ENCODE results near the gene APPBP2.

APPBP2 gene, protein sequence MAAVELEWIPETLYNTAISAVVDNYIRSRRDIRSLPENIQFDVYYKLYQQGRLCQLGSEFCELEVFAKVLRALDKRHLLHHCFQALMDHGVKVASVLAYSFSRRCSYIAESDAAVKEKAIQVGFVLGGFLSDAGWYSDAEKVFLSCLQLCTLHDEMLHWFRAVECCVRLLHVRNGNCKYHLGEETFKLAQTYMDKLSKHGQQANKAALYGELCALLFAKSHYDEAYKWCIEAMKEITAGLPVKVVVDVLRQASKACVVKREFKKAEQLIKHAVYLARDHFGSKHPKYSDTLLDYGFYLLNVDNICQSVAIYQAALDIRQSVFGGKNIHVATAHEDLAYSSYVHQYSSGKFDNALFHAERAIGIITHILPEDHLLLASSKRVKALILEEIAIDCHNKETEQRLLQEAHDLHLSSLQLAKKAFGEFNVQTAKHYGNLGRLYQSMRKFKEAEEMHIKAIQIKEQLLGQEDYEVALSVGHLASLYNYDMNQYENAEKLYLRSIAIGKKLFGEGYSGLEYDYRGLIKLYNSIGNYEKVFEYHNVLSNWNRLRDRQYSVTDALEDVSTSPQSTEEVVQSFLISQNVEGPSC

DNA sequence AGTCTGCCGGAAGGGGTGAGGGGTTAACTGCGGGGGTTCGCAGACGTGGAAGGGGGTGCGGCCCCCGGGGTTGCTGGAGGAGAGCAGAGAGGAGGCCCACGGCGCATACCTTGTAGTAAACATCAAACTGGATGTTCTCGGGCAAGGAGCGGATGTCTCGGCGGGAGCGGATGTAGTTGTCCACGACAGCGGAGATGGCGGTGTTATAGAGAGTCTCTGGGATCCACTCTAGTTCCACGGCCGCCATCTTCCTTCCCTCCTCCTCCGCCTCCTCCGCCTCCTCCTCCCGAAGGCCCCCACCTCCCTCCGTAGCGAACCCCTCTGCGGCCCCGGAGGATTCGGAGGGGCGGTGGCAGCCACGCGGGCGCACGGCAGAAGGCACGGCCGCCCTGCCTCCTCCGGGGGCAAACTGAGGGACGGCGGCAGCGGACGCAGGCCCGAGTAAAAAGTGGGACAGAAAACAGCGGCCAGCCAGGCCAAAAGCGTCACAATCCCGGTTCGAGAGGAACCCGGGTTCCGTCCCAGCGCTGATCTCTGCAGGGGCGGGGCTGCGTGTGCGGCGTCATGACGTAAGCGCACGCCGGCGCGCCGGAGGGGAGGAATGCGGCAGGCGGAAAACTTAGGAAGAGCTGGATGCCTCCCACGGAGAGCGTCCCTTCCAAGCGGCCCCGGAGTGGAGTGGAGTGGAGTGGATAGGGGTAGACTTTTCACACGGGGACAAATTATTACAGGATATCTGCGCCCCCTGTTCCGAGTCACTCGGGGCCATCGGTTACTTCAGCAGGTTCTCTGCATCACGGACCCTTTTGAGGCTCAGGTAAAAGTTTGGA, at the start of gene APPBP2:
Gene APPBP2 (minus strand): TSS at position 558 of the 830 bp plus-strand sequence. CDS start 311 bp downstream, at position 247.
- H3K27ac ChIP-seq, result peak within 1 kb of the TSS; percentile 97
- TF ChIP-seq, protein P1, sequence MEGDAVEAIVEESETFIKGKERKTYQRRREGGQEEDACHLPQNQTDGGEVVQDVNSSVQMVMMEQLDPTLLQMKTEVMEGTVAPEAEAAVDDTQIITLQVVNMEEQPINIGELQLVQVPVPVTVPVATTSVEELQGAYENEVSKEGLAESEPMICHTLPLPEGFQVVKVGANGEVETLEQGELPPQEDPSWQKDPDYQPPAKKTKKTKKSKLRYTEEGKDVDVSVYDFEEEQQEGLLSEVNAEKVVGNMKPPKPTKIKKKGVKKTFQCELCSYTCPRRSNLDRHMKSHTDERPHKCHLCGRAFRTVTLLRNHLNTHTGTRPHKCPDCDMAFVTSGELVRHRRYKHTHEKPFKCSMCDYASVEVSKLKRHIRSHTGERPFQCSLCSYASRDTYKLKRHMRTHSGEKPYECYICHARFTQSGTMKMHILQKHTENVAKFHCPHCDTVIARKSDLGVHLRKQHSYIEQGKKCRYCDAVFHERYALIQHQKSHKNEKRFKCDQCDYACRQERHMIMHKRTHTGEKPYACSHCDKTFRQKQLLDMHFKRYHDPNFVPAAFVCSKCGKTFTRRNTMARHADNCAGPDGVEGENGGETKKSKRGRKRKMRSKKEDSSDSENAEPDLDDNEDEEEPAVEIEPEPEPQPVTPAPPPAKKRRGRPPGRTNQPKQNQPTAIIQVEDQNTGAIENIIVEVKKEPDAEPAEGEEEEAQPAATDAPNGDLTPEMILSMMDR (conservative IDR thresholded peaks at IDR 0.05), result no peak

DNA sequence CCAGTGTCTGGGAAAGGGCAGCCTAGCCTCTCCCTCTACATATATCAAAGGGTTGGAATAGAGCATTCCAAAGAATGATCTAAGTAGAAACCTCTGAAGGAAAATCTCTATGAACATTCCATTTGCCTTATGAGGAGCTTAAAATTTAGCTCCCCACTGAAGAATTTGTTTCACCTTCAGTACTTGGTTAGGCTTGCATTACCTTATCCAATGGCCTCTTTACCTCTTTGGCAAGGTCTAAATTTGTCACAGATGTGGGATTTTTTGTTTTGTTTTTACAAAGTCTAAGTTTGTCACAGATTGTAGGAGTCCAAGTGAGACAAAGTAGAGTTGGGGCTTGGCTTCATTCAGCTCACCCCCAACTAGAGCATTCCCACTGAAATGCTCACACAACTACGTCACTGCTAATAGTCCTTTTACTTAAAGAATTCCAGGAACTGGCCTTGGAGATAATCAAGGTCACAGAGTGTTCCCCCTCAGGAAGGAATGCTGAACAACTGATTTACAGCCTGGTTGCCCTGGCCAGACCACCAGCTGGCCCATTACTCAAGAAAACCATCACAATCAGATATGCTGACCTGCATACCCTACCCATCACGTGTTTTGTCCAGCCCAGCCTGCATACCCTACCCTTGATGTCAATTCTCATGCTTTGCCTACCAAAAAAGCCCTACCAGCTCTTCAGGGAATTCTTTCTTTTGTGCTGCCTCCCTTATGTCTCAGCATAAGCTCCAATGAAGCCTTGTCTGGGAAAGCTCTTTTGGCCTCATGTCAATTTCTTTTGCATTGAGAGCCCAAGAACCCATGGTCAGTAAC, 47.4 kb upstream of the APPBP2 start:
- TF ChIP-seq, protein P1 (conservative IDR thresholded peaks at IDR 0.05), result no peak
- no peak overlapping the region for H3K27ac ChIP-seq

DNA sequence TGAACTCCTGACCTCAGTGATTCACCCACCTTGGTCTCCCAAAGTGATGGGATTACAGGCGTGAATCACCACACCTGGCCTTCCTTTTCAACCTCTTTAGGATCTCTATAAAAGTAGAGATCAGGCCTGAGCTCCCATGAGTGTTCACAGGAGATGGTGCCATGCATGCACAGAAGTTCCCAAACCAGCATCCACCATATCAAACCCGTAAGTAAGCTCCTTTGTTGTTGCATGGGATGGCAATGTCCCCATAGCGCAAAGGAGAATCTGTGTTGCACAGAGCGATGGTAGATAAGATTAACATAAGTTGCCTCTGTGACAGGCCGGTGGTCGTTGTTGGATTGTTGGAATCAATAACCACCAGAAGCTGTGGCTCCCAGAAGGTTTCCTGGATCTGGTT, 39.2 kb upstream of the APPBP2 start:
- H3K27ac ChIP-seq, result no peak overlapping the region
- TF ChIP-seq, protein P1 (conservative IDR thresholded peaks at IDR 0.05), result no peak

DNA sequence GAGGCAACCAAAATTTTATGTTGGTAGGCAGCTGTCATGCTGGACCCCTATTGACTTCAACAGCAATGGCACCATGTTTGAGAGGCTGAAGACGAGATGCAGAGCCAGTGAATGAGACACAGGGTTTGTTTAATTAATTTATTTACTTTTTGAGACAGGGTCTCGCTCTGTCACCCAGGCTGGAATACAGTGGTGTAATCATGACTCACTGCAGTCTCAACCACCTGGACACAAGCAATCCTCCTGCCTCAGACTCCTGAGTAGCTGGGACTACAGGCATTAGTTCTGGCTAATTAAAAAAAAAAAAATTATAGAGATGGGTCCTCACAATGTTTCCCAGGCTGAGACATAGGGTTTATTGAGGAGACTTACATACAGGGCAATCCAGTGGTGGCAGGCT, 37.7 kb upstream of the APPBP2 start:
- TF ChIP-seq, protein P1 (conservative IDR thresholded peaks at IDR 0.05), result no peak
- H3K27ac ChIP-seq, result no peak overlapping the region

DNA sequence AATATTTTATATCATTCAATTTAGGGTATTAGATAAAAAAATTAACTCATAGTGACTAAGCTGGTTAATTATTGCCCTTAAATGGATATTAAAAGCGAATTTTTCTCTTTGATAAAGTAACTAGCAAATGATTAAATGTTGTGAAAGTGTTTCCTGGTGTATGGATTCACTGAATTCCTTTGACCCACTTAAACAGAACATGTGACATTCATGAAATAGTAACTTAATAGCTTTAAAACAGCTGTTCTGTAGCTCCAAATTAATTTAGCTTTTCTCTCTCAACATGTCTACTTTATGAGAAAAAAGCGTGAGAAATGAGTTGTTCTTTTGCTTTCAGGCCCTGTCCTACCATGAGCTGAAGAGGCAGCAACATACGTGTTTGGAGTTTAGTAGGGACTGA, 36.4 kb upstream of the APPBP2 start:
- TF ChIP-seq, protein P1 (conservative IDR thresholded peaks at IDR 0.05), result no peak
- no peak overlapping the region for H3K27ac ChIP-seq

DNA sequence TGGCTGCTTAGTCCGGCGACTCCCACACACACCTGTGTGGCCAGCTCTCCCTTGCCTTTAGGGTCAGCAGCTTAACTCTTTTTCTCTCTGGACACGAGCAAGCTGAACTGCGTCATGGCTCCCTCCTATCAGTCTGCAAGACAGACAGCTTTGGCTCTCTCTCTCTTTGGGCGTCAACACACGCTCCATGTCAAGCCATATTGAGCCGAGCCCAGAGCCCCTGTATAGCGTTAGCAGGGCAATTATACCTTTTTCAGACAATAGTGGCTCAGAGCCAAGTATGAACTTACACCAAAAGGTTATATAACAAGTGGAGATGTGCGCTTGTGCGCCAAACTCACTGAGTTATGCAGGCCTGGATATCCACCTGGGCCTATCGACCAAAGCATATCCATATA, 34.8 kb upstream of the APPBP2 start:
- H3K27ac ChIP-seq, result no peak overlapping the region
- TF ChIP-seq, protein P1 (conservative IDR thresholded peaks at IDR 0.05), result no peak
